Gastrocnemius medialis (tissue), 4 donors: ENCODE results near the gene ILDR1.

Experiments
- POLR2A ChIP-seq, 2 donors: fragments of 450-650 bp; IDR thresholded peaks; one replicate each; pipeline ENCODE4 v1.6.1; 2017; ENCODE audit warnings: antibody characterized with exemption in 2 of 2, mild to moderate bottlenecking in 2 of 2, moderate library complexity in 2 of 2
- TF ChIP-seq, protein P1 (sequence below), 5 experiments: fragments of 450-650 bp in 3 of 5; fragments of 200-600 bp in 2 of 5; sonication (generic) in 2 of 5; IDR thresholded peaks in 4 of 5; conservative IDR thresholded peaks in 1 of 5; 1 replicate in 4 of 5; 2 replicates in 1 of 5; pipeline ENCODE4 v1.5.1; 2016 to 2019; ENCODE audit warnings: antibody characterized with exemption in 5 of 5, mild to moderate bottlenecking in 3 of 5, moderate library complexity in 3 of 5

- TF ChIP-seq, protein P1, sequence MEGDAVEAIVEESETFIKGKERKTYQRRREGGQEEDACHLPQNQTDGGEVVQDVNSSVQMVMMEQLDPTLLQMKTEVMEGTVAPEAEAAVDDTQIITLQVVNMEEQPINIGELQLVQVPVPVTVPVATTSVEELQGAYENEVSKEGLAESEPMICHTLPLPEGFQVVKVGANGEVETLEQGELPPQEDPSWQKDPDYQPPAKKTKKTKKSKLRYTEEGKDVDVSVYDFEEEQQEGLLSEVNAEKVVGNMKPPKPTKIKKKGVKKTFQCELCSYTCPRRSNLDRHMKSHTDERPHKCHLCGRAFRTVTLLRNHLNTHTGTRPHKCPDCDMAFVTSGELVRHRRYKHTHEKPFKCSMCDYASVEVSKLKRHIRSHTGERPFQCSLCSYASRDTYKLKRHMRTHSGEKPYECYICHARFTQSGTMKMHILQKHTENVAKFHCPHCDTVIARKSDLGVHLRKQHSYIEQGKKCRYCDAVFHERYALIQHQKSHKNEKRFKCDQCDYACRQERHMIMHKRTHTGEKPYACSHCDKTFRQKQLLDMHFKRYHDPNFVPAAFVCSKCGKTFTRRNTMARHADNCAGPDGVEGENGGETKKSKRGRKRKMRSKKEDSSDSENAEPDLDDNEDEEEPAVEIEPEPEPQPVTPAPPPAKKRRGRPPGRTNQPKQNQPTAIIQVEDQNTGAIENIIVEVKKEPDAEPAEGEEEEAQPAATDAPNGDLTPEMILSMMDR (IDR thresholded peaks at IDR 0.05 in 4 of 5, conservative IDR thresholded peaks at IDR 0.05 in 1 of 5): no peak
- TF ChIP-seq POLR2A (IDR thresholded peaks at IDR 0.05): no peak
Observed at GRCh38 chr3:121998611-121999473, 23.2 kb downstream of the ILDR1 start.
